KMS-11 (cell line): ENCODE results near the gene CFAP65.

ENCODE experiments used
- H2AFZ ChIP-seq: fragments of 200-600 bp; sonication (generic); 2 replicates; pipeline ENCODE4 v1.6.1; 2016; ENCODE audit warnings: antibody characterized with exemption, mixed run types, low read depth
- H3K27ac ChIP-seq: fragments of 200-600 bp; sonication (generic); 2 replicates; pipeline ENCODE4 v1.6.1; 2016; ENCODE audit warnings: mild to moderate bottlenecking, mixed run types
- H3K27me3 ChIP-seq: fragments of 200-600 bp; sonication (generic); 2 replicates; pipeline ENCODE4 v1.6.1; 2017; ENCODE audit warnings: mild to moderate bottlenecking, low read depth, mixed run types, moderate library complexity; ENCODE audit not compliant: insufficient read depth
- H3K36me3 ChIP-seq: fragments of 200-600 bp; sonication (generic); 2 replicates; pipeline ENCODE4 v1.6.1; 2017; ENCODE audit warnings: mild to moderate bottlenecking, mixed run types; ENCODE audit not compliant: insufficient read depth
- H3K4me1 ChIP-seq: fragments of 200-600 bp; sonication (generic); 2 replicates; pipeline ENCODE4 v1.6.1; 2016; ENCODE audit warnings: mild to moderate bottlenecking, low read depth, mixed run types; ENCODE audit not compliant: poor library complexity, severe bottlenecking
- H3K4me2 ChIP-seq: fragments of 200-600 bp; sonication (generic); 2 replicates; pipeline ENCODE4 v1.7.0; 2016; ENCODE audit warnings: mild to moderate bottlenecking, mixed run types
- H3K4me3 ChIP-seq: fragments of 200-600 bp; sonication (generic); IDR thresholded peaks from 2 replicates; pipeline ENCODE4 v1.6.1; 2017; ENCODE audit warnings: low read depth, low read length, mixed read lengths; ENCODE audit not compliant: insufficient read depth
- H3K79me2 ChIP-seq: fragments of 200-600 bp; sonication (generic); 2 replicates; pipeline ENCODE4 v1.6.1; 2016; ENCODE audit warnings: low read depth, mixed run types; ENCODE audit not compliant: insufficient read depth
- H3K9ac ChIP-seq: fragments of 200-600 bp; sonication (generic); 2 replicates; pipeline ENCODE4 v1.6.1; 2016; ENCODE audit warnings: mild to moderate bottlenecking, mixed run types
- H4K20me1 ChIP-seq: fragments of 200-600 bp; sonication (generic); 2 replicates; pipeline ENCODE4 v1.6.1; 2016; ENCODE audit warnings: mild to moderate bottlenecking, mixed run types; ENCODE audit not compliant: insufficient read depth
- TF ChIP-seq, protein P1 (sequence below): fragments of 200-600 bp; sonication (generic); conservative IDR thresholded peaks from 2 replicates; pipeline ENCODE4 v1.6.1; 2017; ENCODE audit warnings: low read depth, mild to moderate bottlenecking, antibody characterized with exemption, low read length, moderate library complexity, mixed read lengths

The CFAP65 gene

DNA sequence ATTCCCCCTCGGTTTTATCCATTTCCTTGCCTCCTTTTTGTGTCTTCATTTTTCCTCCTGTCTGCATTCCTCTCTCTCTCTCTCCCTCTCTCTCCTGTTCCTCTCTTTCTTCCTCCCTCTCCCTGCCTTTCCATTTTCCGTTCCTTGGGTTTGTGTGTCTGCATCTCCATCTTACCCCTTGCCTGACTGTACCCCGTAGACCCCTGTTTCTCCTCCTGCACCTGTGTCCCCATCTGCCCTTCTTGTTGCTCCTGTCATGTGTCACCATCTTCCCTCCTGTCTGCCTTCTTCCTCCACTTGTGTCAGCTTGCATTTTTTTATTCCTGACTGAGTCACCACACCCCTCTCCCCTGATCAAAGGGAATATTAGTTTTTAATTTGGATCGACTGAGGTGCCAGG lies 80.1 kb downstream of the CFAP65 start:
- no peak overlapping the region for H3K27ac ChIP-seq

DNA sequence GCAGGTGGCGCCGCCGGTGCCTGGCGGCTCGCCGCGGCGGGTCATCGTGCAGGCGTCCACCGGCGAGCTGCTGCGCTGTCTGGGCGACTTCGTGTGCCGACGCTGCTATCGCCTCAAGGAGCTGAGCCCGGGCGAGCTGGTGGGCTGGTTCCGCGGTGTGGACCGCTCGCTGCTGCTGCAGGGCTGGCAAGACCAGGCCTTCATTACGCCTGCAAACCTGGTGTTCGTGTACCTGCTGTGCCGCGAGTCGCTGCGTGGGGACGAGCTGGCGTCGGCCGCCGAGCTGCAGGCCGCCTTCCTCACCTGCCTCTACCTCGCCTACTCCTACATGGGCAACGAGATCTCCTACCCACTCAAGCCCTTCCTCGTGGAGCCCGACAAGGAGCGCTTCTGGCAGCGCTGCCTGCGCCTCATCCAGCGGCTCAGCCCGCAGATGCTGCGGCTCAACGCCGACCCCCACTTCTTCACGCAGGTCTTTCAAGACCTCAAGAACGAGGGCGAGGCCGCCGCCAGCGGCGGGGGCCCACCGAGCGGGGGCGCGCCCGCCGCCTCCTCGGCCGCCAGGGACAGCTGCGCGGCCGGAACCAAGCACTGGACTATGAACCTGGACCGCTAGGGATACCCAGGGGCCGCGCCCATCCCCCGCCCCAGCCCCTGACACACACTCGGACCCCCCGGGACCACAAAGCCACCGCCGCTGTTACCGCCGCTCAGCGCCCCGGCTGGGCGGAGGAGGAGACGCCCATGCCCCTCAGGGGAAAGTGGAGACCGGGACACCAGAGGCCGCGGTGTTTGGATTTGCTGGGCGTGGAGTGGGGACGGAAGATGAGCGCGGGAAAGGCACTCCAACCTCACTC lies 80.8 kb downstream of the CFAP65 start:
- H3K79me2 ChIP-seq = no peaks in the 10 kb centered on the region
- no peaks in the 10 kb centered on the region for H4K20me1 ChIP-seq
- H3K4me2 ChIP-seq = no peak overlapping the region
- H2AFZ ChIP-seq = no peak overlapping the region
- no peak overlapping the region for H3K4me3 ChIP-seq
- peaks cover 26% of the 10 kb centered on the region; the same call in 1 of the 2 replicates for H3K27me3 ChIP-seq
- no peak overlapping the region for H3K27ac ChIP-seq
- H3K9ac ChIP-seq = no peak overlapping the region
- H3K36me3 ChIP-seq = no peaks in the 10 kb centered on the region
- TF ChIP-seq, protein P1, sequence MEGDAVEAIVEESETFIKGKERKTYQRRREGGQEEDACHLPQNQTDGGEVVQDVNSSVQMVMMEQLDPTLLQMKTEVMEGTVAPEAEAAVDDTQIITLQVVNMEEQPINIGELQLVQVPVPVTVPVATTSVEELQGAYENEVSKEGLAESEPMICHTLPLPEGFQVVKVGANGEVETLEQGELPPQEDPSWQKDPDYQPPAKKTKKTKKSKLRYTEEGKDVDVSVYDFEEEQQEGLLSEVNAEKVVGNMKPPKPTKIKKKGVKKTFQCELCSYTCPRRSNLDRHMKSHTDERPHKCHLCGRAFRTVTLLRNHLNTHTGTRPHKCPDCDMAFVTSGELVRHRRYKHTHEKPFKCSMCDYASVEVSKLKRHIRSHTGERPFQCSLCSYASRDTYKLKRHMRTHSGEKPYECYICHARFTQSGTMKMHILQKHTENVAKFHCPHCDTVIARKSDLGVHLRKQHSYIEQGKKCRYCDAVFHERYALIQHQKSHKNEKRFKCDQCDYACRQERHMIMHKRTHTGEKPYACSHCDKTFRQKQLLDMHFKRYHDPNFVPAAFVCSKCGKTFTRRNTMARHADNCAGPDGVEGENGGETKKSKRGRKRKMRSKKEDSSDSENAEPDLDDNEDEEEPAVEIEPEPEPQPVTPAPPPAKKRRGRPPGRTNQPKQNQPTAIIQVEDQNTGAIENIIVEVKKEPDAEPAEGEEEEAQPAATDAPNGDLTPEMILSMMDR = no peak
- peaks cover 14% of the 10 kb centered on the region for H3K4me1 ChIP-seq

More for the DNA sequence above, 80.1 kb downstream of the CFAP65 start:
- H4K20me1 ChIP-seq = no peaks in the 10 kb centered on the region
- H3K79me2 ChIP-seq = no peaks in the 10 kb centered on the region
- TF ChIP-seq, protein P1 = no peak
- no peaks in the 10 kb centered on the region for H3K36me3 ChIP-seq
- H3K4me3 ChIP-seq = no peak overlapping the region
- no peak overlapping the region for H3K9ac ChIP-seq
- H3K4me2 ChIP-seq = no peak overlapping the region
- peaks cover 14% of the 10 kb centered on the region for H3K4me1 ChIP-seq
- no peak overlapping the region for H2AFZ ChIP-seq
- peaks cover 26% of the 10 kb centered on the region; the same call in 1 of the 2 replicates for H3K27me3 ChIP-seq

DNA sequence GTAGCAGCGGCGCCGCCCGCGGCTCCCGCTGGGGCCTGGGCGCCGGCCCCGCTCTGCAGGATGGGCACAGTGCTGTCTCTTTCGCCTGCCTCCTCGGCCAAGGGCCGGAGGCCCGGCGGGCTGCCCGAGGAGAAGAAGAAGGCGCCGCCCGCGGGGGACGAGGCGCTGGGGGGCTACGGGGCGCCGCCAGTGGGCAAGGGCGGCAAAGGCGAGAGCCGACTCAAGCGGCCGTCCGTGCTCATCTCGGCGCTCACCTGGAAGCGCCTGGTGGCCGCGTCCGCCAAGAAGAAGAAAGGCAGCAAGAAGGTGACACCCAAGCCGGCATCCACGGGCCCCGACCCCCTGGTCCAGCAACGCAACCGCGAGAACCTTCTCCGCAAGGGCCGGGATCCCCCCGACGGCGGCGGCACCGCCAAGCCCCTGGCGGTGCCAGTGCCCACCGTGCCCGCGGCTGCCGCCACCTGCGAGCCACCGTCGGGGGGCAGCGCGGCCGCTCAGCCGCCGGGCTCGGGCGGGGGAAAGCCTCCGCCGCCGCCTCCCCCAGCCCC lies 81.5 kb downstream of the CFAP65 start:
- H4K20me1 ChIP-seq = no peaks in the 10 kb centered on the region
- H3K36me3 ChIP-seq = no peaks in the 10 kb centered on the region
- peaks cover 14% of the 10 kb centered on the region for H3K4me1 ChIP-seq
- peak overlapping the region; percentile 44 for H3K4me3 ChIP-seq
- H3K9ac ChIP-seq = no peak overlapping the region
- peaks cover 26% of the 10 kb centered on the region; the same call in 1 of the 2 replicates for H3K27me3 ChIP-seq
- no peaks in the 10 kb centered on the region for H3K79me2 ChIP-seq
- peak overlapping the region; percentile 54 for H3K4me2 ChIP-seq
- TF ChIP-seq, protein P1 = no peak
- peak overlapping the region; percentile 71; the same call in 1 of the 2 replicates for H2AFZ ChIP-seq
- no peak overlapping the region for H3K27ac ChIP-seq

DNA sequence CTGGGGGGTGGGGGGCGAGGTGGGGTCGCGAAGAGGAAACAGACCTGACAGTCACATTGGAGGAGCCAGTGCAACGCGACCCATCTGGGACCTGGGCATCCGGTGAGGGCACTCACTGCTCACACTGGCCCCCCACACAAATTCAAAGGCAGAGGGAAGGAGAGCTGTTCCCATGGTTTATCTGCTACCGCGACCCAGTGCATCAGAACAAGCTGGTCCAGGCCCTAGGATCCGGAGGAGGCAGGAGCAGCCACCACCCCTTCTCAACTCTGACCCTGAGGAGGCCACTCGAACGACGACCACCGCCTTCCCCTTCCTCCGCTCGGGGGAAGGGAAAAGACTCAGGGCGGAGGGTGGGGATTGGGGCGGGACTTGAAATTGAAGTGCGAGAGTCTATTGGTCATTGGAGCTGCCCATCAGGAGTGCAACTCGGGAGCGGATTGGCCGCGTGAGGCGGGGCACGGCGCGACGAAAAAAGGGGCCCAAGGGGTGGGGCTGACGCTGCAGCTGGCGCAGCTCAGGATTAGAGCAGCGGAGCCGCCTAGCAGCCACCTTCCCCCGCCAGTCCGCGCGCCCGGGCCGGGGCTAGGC lies 82.1 kb downstream of the CFAP65 start, which contains the start of gene CDK5R2:
CDK5R2 (plus strand) TSS at position 526 of the 591 bp plus-strand sequence. CDS start 155 bp downstream, outside the sequence.
- H3K4me2 ChIP-seq = peak within 1 kb of the TSS; percentile 57
- H2AFZ ChIP-seq = peak within 1 kb of the TSS; percentile 71; the same call in 1 of the 2 replicates
- H3K27me3 ChIP-seq = peaks cover 21% of the 10 kb centered on the region; the same call in 1 of the 2 replicates
- TF ChIP-seq, protein P1 = no peak
- no peaks in the 10 kb centered on the region for H3K36me3 ChIP-seq
- no peak within 1 kb of the TSS for H3K27ac ChIP-seq
- H3K4me3 ChIP-seq = peak within 1 kb of the TSS; percentile 44
- H3K9ac ChIP-seq = no peak within 1 kb of the TSS
- H3K4me1 ChIP-seq = peaks cover 12% of the 10 kb centered on the region
- H3K79me2 ChIP-seq = no peaks in the 10 kb centered on the region
- no peaks in the 10 kb centered on the region for H4K20me1 ChIP-seq
